ENCODE data around the gene ARL3. TPM values are rescaled to one million over a fixed set of nuclear protein-coding genes. Genes with fewer than 3 reads are reported as not detected.

ARL3 gene
- total RNA-seq, 4 donors from 2014 or later: 0.87 to 5.0 (median 2.2) TPM

DNA sequence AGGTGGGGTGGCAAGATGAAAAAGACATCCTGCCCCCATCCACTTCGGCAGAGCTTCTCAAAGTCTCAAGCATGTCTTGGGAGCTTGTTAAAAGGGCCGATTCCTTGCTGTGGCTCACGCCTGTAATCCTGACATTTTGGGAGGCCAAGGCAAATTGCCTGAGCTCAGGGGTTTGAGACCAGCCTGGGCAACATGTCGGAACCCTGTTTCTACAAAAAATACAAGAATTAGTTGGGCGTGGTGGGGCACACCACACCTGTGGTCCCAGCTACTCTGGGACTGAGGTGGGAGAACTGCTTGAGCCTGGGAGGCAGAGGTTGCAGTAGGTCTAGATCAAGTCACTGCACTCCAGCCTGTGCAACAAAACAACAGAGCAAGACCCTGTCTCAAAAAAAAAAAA lies 55.4 kb downstream of the ARL3 start:
- no peak for TF ChIP-seq POLR2A (IDR thresholded peaks at IDR 0.05)
- TF ChIP-seq, protein P1, sequence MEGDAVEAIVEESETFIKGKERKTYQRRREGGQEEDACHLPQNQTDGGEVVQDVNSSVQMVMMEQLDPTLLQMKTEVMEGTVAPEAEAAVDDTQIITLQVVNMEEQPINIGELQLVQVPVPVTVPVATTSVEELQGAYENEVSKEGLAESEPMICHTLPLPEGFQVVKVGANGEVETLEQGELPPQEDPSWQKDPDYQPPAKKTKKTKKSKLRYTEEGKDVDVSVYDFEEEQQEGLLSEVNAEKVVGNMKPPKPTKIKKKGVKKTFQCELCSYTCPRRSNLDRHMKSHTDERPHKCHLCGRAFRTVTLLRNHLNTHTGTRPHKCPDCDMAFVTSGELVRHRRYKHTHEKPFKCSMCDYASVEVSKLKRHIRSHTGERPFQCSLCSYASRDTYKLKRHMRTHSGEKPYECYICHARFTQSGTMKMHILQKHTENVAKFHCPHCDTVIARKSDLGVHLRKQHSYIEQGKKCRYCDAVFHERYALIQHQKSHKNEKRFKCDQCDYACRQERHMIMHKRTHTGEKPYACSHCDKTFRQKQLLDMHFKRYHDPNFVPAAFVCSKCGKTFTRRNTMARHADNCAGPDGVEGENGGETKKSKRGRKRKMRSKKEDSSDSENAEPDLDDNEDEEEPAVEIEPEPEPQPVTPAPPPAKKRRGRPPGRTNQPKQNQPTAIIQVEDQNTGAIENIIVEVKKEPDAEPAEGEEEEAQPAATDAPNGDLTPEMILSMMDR (IDR thresholded peaks at IDR 0.05): no peak
- H3K27me3 ChIP-seq: no peaks in the 10 kb centered on the region
- H3K4me1 ChIP-seq: peaks cover 29 to 72% (median 30%) of the 10 kb centered on the region in 3 donors
- DNase-seq: no peak
- H3K36me3 ChIP-seq: peaks cover 14 to 51% (median 29%) of the 10 kb centered on the region in 3 donors
- no peaks in the 10 kb centered on the region for H3K9me3 ChIP-seq
- intact Hi-C loops (cut with DNase I): no loop called here
- H3K4me3 ChIP-seq: no peak overlapping the region
- WGBS, 2 donors: 39 to 62% methylated on average over 3 to 5 of the region's 5 CpGs
- H3K27ac ChIP-seq: peak overlapping the region; percentile 42 to 70 (median 68)

DNA sequence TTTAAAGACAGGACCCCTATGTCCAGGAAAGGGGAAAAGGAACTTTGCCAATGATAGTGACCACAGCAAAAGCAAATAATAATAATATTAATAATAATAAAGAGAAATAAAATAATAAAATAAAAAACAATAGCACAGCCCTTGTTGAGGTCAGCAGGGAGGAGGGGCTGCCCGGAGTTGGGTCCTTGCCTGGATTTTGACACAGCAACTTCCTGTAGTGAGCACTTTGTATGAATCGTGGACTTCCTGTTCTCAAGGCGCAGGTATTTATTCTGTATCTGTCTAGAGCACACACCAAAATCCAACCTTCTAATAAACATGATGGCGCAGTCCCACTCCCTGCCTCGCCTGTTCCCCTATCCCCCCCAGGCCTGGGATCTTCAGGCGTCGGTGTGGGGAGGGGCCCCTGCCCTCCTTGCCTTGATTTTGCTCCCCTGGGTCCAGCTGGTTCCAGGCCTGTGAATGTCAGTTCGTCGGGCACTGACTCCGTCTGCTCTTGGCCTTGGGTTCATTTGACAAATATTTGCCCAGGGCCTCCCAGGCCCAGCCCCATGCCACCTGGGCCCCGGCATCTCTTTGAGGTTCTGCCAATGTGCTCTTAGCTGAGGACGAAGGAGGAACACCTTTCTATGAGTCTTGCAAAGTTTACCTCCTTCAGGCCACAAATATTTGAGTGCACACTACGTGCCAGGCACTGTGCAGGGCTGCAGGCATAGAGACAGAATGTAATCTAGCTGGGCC lies 56.0 kb downstream of the ARL3 start:
- no peaks in the 10 kb centered on the region for H3K27me3 ChIP-seq
- intact Hi-C loops (cut with DNase I): no loop called here
- TF ChIP-seq, protein P1 (IDR thresholded peaks at IDR 0.05): no peak
- TF ChIP-seq POLR2A (IDR thresholded peaks at IDR 0.05): no peak
- DNase-seq: no peak
- H3K4me3 ChIP-seq: no peak overlapping the region
- peaks cover 14 to 57% (median 29%) of the 10 kb centered on the region in 3 donors for H3K36me3 ChIP-seq
- H3K4me1 ChIP-seq: peaks cover 29 to 79% (median 30%) of the 10 kb centered on the region in 3 donors
- H3K27ac ChIP-seq: peak overlapping the region; percentile 42 to 70 (median 68)
- 27 to 41% methylated on average over 8 to 11 of the region's 13 CpGs for WGBS, 2 donors
- no peaks in the 10 kb centered on the region for H3K9me3 ChIP-seq

DNA sequence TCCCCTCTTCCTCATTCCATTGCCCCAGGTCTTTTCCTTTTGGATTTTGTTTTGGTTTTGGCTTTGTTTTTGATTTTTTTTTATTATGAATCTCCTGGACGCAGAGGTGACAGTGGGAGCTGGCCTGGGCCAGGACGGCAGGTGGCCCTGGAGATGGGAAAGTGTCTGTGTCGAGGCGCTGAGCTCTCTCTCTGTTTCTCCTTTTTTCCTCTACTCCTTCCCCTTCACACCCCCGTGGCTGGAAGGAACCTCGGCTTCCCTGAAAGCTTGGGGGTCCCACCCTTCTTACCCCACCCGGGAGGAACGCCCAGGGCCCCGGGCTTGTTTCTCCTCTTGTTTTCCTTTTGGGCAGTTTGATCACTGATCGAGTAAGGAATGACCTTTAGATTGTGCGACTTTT lies 56.7 kb downstream of the ARL3 start:
- intact Hi-C loops (cut with DNase I): no loop called here
- no peaks in the 10 kb centered on the region for H3K9me3 ChIP-seq
- H3K4me3 ChIP-seq: no peak overlapping the region
- DNase-seq: no peak
- H3K27me3 ChIP-seq: no peaks in the 10 kb centered on the region
- H3K27ac ChIP-seq: peak overlapping the region in 3 of 4 donors; percentile 8 to 70 (median 69)
- 46 to 55% methylated on average over 11 of the region's 11 CpGs for WGBS, 2 donors
- TF ChIP-seq, protein P1 (IDR thresholded peaks at IDR 0.05): no peak
- no peak for TF ChIP-seq POLR2A (IDR thresholded peaks at IDR 0.05)
- peaks cover 14 to 64% (median 29%) of the 10 kb centered on the region in 3 donors for H3K36me3 ChIP-seq
- peaks cover 29 to 86% (median 35%) of the 10 kb centered on the region in 3 donors for H3K4me1 ChIP-seq

DNA sequence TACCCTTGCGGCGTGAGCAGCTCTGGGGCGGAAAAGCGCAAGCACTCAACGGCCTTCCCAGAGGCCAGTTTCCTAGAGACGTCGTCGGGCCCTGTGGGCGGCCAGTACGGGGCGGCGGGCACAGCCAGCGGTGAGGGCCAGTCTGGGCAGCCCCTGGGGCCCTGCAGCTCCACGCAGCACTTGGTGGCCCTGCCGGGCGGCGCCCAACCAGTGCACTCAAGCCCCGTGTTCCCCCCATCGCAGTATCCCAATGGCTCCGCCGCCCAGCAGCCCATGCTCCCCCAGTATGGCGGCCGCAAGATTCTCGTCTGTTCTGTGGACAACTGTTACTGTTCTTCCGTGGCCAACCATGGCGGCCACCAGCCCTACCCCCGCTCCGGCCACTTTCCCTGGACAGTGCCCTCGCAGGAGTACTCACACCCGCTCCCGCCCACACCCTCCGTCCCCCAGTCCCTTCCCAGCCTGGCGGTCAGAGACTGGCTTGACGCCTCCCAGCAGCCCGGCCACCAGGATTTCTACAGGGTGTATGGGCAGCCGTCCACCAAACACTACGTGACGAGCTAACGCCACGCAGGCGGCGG lies 57.3 kb downstream of the ARL3 start:
- H3K4me3 ChIP-seq: no peak overlapping the region
- peaks cover 14 to 70% (median 29%) of the 10 kb centered on the region in 3 donors for H3K36me3 ChIP-seq
- 82 to 88% methylated on average over 10 to 15 of the region's 42 CpGs for WGBS, 2 donors
- H3K4me1 ChIP-seq: peaks cover 29 to 87% (median 41%) of the 10 kb centered on the region in 3 donors
- H3K27ac ChIP-seq: peak overlapping the region in 3 of 4 donors; percentile 8 to 70 (median 69)
- no peak for TF ChIP-seq POLR2A (IDR thresholded peaks at IDR 0.05)
- TF ChIP-seq, protein P1 (IDR thresholded peaks at IDR 0.05): no peak
- no peaks in the 10 kb centered on the region for H3K27me3 ChIP-seq
- DNase-seq: no peak
- H3K9me3 ChIP-seq: no peaks in the 10 kb centered on the region
- intact Hi-C loops (cut with DNase I): no loop called here

DNA sequence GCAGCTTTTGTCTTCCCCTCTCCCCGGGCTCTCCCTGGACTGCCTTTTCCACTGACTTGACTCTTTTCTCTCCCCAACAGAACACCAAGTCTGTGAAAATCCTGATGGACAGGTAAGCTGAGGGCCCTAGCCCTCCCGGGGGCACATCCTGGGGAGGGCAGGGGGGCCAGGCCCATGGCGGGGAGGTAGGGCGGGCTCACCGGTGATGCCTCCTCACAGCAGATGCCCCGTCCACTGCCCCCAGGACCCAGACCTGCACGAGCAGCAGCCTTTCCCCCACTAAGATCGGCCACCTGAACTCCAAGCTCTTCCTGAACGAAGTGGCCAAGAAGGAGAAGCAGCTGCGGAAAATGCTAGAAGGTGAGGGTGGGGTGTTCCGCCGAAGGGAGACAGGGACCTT lies 58.2 kb downstream of the ARL3 start:
- DNase-seq: no peak
- TF ChIP-seq, protein P1 (IDR thresholded peaks at IDR 0.05): no peak
- no peak for TF ChIP-seq POLR2A (IDR thresholded peaks at IDR 0.05)
- intact Hi-C loops (cut with DNase I): no loop called here
- Histone ChIP-seq H3K36me3 (peaks cover 14 to 78% (median 34%) of the 10 kb centered on the region in 3 donors), H3K9me3 (no peaks in the 10 kb centered on the region), H3K27me3 (no peaks in the 10 kb centered on the region), H3K27ac (no peak overlapping the region), H3K4me1 (peaks cover 30 to 87% (median 41%) of the 10 kb centered on the region in 3 donors), H3K4me3 (no peak overlapping the region)
- 69 to 74% methylated on average over 4 of the region's 12 CpGs for WGBS, 2 donors

Data from esophagus squamous epithelium (tissue), 5 donors.